Nephron progenitor cell (in vitro differentiated cells): ENCODE measurements around the gene NFATC2.

ENCODE experiments used
- DNase-seq: peaks from one replicate; pipeline ENCODE4 v3.0.0; 2021
- H3K27ac Mint-ChIP-seq: 2 replicates; pipeline ENCODE4 v1.8.0; 2021; ENCODE audit warnings: mild to moderate bottlenecking, moderate library complexity, mixed read lengths
- H3K27me3 Mint-ChIP-seq: 2 replicates; pipeline ENCODE4 v1.8.0; 2021; ENCODE audit warnings: mild to moderate bottlenecking, low read depth, mixed read lengths; ENCODE audit not compliant: poor library complexity
- H3K36me3 Mint-ChIP-seq: 2 replicates; pipeline ENCODE4 v1.8.0; 2021; ENCODE audit warnings: low read depth, mixed read lengths
- H3K4me1 Mint-ChIP-seq: 2 replicates; pipeline ENCODE4 v1.8.0; 2021; ENCODE audit warnings: mixed read lengths
- H3K4me3 Mint-ChIP-seq: 2 replicates; pipeline ENCODE4 v1.8.0; 2021; ENCODE audit warnings: mild to moderate bottlenecking, moderate library complexity, mixed read lengths
- H3K9me3 Mint-ChIP-seq: 2 replicates; pipeline ENCODE4 v1.8.0; 2021; ENCODE audit warnings: mild to moderate bottlenecking, moderate library complexity, mixed read lengths
- CTCF ChIP-seq: fragments of 200-600 bp; sonication (generic); IDR thresholded peaks from 2 replicates; pipeline ENCODE4 v1.5.0; 2021; ENCODE audit warnings: antibody characterized with exemption

NFATC2 gene

GRCh38 chr20:51549474-51549873 lies 7.0 kb upstream of the NFATC2 start:
- H3K4me3 Mint-ChIP-seq: no peak overlapping the region
- H3K36me3 Mint-ChIP-seq: no peaks in the 10 kb centered on the region
- peaks cover 5% of the 10 kb centered on the region for H3K9me3 Mint-ChIP-seq
- TF ChIP-seq CTCF: no peak
- H3K27ac Mint-ChIP-seq: no peak overlapping the region
- H3K4me1 Mint-ChIP-seq: no peaks in the 10 kb centered on the region
- no peak for DNase-seq
- H3K27me3 Mint-ChIP-seq: peaks cover 64% of the 10 kb centered on the region

DNA sequence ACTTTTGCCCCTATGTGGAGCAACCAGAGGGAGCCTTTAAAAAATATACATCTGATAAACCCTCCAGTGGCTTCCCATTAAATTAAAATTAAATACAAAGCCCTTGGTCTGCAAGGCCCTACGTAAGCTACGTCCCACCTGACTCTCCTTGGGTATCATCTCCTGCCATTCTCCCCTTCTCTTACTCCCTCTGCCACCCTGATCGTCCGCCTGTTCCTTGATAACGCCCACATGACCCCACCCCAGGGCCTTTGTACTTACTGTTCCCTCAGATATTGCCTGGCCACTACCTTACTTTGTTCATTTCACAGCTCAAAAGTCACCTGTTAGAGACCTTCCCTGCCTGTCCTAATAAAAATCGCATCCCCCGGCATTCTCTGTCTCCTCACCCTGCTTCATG lies 5.4 kb upstream of the NFATC2 start:
- Mint-ChIP-seq H3K27me3 (peaks cover 76% of the 10 kb centered on the region), H3K27ac (no peak overlapping the region), H3K4me1 (peaks cover 7% of the 10 kb centered on the region), H3K4me3 (no peak overlapping the region), H3K36me3 (no peaks in the 10 kb centered on the region), H3K9me3 (peaks cover 5% of the 10 kb centered on the region)
- TF ChIP-seq CTCF: no peak
- no peak for DNase-seq

- DNase-seq: no peak
- H3K27ac Mint-ChIP-seq: no peak overlapping the region
- peaks cover 86% of the 10 kb centered on the region for H3K27me3 Mint-ChIP-seq
- H3K36me3 Mint-ChIP-seq: no peaks in the 10 kb centered on the region
- H3K9me3 Mint-ChIP-seq: peaks cover 5% of the 10 kb centered on the region
- TF ChIP-seq CTCF: no peak
- H3K4me3 Mint-ChIP-seq: no peak overlapping the region
- H3K4me1 Mint-ChIP-seq: peaks cover 22% of the 10 kb centered on the region
Observed at GRCh38 chr20:51545515-51545914, 3.0 kb upstream of the NFATC2 start.

GRCh38 chr20:51543422-51543788 lies 886 bp upstream of the NFATC2 start:
- peaks cover 87% of the 10 kb centered on the region for H3K27me3 Mint-ChIP-seq
- no peak for DNase-seq
- H3K4me3 Mint-ChIP-seq: peak overlapping the region; percentile 65

GRCh38 chr20:51542033-51542570 lies 417 bp downstream of the NFATC2 start:
- no peak for TF ChIP-seq CTCF
- Mint-ChIP-seq H3K4me1 (peaks cover 23% of the 10 kb centered on the region), H3K9me3 (peaks cover 14% of the 10 kb centered on the region), H3K27ac (no peak overlapping the region), H3K4me3 (peak overlapping the region; percentile 53), H3K27me3 (peaks cover 85% of the 10 kb centered on the region), H3K36me3 (no peaks in the 10 kb centered on the region)
- DNase-seq: no peak

More at GRCh38 chr20:51543422-51543788, 886 bp upstream of the NFATC2 start:
- H3K27ac Mint-ChIP-seq: no peak overlapping the region
- H3K4me1 Mint-ChIP-seq: peaks cover 22% of the 10 kb centered on the region
- H3K36me3 Mint-ChIP-seq: no peaks in the 10 kb centered on the region
- no peak for TF ChIP-seq CTCF
- peaks cover 6% of the 10 kb centered on the region for H3K9me3 Mint-ChIP-seq
